ENCODE data around the gene SF3A1.
"Not testable (repeated sequence)": the region's sequence is repeated elsewhere in the genome, so short reads cannot be mapped to it uniquely, and the experiment has no call there.

The SF3A1 gene

GRCh38 chr22:30356449-30357235 is at the start of gene SF3A1, which contains the start of gene CCDC157:
TSS of gene SF3A1 (minus strand) at chr22:30356894. CDS start at chr22:30356792, 102 bp downstream.
TSS of gene CCDC157 (plus strand) at chr22:30357007. CDS start at chr22:30366001, 8,994 bp downstream.
- peak; percentile 55 to 75 for DNase-seq

GRCh38 chr22:30406400-30406799 is 49.7 kb upstream of the SF3A1 start:
- no peak for DNase-seq

GRCh38 chr22:30405731-30406130 is 49.0 kb upstream of the SF3A1 start:
- no peak for DNase-seq

- DNase-seq = no peak
These were observed 47.6 kb upstream of the SF3A1 start for GRCh38 chr22:30404307-30404706.

- not testable (repeated sequence) for DNase-seq
These were observed 46.0 kb upstream of the SF3A1 start for GRCh38 chr22:30402766-30403104.

- no peak for DNase-seq
These were observed 45.5 kb upstream of the SF3A1 start for GRCh38 chr22:30402028-30402765.

- DNase-seq = not testable (repeated sequence)
These were observed 44.3 kb upstream of the SF3A1 start for GRCh38 chr22:30401024-30401423.

GRCh38 chr22:30400159-30400558 is 43.5 kb upstream of the SF3A1 start:
- DNase-seq = no peak

- DNase-seq = no peak
These were observed 43.0 kb upstream of the SF3A1 start for GRCh38 chr22:30399718-30400117.

GRCh38 chr22:30398685-30399680 is 42.3 kb upstream of the SF3A1 start:
- DNase-seq = no peak

GRCh38 chr22:30397656-30398635 is 41.3 kb upstream of the SF3A1 start:
- DNase-seq = no peak

- peak in 1 of 2 experiments; percentile 53 for DNase-seq
These were observed 40.4 kb upstream of the SF3A1 start, which contains the start of gene SEC14L2 for GRCh38 chr22:30396871-30397655. TSS of gene SEC14L2 (plus strand) at chr22:30397018. CDS start at chr22:30397117, 99 bp downstream.

- no peak for DNase-seq
These were observed 37.2 kb upstream of the SF3A1 start for GRCh38 chr22:30393885-30394284.

GRCh38 chr22:30393322-30393680 is 36.6 kb upstream of the SF3A1 start:
- DNase-seq = no peak

GRCh38 chr22:30392661-30393321 is 36.1 kb upstream of the SF3A1 start:
- no peak for DNase-seq

- peak in 1 of 2 experiments; percentile 48 for DNase-seq
These were observed 34.4 kb upstream of the SF3A1 start for GRCh38 chr22:30390974-30391691.

- peak; percentile 15 to 61 for DNase-seq
These were observed 30.5 kb upstream of the SF3A1 start, which contains the start of gene RNF215 for GRCh38 chr22:30386960-30387827. TSS of gene RNF215 (minus strand) at chr22:30387411. CDS start at chr22:30387313, 98 bp downstream.

GRCh38 chr22:30386608-30386959 is 29.9 kb upstream of the SF3A1 start:
- no peak for DNase-seq
